GM12801 (cell line): ENCODE data around the gene ESPNL.

Source experiments
- TF ChIP-seq, protein P1 (sequence below): IDR thresholded peaks from one replicate; pipeline ENCODE4 v1.5.1; 2011; ENCODE audit warnings: control low read depth; ENCODE audit not compliant: insufficient read length; ENCODE audit errors: extremely low read depth

The ESPNL gene

DNA sequence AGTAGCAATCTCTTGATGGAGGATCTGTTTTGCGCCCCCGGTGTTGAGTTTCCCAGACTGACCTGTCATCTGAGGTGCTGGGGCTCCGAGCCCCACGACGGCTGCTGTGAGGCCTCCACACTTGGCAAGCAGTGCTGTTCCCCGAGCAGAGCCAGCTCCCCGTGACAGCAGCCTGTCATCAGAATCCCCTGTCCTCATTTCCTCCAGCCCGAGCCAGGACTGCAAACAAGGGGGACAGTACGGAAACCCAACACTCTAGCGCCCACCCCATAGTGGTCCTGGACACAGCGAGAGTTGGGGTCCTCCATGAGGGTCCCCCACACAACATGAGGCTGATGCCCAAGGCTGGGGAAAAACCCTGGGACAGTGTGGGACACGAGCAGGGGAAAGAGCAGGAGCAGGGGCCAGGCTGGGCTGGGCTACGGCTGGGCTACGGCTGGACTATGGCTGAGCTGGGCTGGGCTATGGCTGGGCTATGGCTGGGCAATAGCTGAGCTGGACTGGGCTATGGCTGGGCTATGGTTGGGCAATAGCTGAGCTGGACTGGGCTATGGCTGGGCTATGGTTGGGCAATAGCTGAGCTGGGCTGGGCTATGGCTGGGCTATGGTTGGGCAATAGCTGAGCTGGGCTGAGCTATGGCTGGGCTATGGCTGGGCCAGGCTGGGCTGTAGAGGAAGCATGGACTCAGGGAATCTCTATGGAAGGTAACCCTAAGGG lies 36.8 kb downstream of the ESPNL start:
- TF ChIP-seq, protein P1, sequence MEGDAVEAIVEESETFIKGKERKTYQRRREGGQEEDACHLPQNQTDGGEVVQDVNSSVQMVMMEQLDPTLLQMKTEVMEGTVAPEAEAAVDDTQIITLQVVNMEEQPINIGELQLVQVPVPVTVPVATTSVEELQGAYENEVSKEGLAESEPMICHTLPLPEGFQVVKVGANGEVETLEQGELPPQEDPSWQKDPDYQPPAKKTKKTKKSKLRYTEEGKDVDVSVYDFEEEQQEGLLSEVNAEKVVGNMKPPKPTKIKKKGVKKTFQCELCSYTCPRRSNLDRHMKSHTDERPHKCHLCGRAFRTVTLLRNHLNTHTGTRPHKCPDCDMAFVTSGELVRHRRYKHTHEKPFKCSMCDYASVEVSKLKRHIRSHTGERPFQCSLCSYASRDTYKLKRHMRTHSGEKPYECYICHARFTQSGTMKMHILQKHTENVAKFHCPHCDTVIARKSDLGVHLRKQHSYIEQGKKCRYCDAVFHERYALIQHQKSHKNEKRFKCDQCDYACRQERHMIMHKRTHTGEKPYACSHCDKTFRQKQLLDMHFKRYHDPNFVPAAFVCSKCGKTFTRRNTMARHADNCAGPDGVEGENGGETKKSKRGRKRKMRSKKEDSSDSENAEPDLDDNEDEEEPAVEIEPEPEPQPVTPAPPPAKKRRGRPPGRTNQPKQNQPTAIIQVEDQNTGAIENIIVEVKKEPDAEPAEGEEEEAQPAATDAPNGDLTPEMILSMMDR, result no peak

DNA sequence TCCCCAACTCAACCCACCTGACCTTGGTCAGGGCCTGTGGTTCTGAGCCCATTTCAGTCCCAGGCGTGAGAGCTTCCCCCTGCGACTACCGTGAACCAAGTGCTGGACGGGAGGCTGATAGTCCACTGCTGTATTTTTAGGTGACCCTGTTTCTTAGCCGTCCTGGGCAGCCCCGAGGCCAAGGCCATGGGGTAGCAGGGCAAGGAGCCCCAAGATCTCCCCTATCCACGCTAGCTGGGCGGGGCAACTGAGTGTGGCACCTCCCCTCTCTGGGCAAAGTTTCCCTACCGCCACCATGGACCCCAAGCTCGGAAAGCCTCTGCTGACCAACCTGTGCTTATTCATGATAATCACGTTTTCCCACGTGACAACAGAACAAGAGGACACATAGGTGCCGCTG lies 37.7 kb downstream of the ESPNL start:
- TF ChIP-seq, protein P1, result no peak

DNA sequence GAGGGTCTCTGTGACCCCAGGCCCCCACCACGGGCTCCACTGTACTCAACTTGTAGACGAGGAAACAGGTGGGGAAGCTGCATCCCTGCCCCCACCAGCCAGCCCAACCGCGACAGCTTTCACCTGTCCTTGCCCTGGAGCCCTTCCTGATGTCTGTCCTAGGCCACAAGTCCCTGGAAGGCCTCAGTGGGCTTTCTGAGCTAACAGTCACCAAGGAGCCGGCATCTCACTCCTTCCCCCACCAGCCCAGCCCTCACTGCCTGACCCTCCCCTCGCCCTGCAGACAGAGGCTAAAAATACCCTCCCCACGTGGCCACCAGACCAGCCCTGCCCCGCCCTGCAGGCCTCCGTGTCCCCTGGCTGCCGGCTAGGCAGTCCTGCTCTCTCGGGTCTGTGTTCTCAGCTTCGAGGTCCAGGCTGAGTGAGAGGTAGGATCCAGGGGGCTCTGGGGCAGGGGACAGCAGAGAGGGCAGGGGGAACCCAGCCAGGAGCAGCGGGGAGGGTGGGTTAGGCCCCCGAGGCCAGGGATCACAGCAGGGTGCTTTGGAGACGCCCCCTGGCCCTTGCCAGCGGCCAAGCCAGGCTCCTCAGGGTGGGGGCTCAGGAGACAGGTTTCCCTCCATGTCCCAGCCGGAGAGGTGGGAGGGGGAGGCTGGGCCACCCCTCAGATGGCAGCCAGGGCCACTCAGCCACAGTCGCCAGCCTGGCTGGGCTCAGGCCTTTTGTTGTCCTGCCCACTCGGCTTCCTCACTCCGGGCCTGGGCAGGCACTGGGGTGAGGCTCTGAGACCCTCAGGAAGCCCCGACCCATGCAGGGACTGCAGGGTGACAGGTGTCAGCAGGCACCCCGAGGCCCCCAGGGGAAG lies 38.4 kb downstream of the ESPNL start, which contains the start of gene KLHL30:
Gene KLHL30, plus strand, starts transcription at position 338 of the 865 bp plus-strand sequence. CDS start 2,087 bp downstream, outside the sequence.
- TF ChIP-seq, protein P1, result no peak

DNA sequence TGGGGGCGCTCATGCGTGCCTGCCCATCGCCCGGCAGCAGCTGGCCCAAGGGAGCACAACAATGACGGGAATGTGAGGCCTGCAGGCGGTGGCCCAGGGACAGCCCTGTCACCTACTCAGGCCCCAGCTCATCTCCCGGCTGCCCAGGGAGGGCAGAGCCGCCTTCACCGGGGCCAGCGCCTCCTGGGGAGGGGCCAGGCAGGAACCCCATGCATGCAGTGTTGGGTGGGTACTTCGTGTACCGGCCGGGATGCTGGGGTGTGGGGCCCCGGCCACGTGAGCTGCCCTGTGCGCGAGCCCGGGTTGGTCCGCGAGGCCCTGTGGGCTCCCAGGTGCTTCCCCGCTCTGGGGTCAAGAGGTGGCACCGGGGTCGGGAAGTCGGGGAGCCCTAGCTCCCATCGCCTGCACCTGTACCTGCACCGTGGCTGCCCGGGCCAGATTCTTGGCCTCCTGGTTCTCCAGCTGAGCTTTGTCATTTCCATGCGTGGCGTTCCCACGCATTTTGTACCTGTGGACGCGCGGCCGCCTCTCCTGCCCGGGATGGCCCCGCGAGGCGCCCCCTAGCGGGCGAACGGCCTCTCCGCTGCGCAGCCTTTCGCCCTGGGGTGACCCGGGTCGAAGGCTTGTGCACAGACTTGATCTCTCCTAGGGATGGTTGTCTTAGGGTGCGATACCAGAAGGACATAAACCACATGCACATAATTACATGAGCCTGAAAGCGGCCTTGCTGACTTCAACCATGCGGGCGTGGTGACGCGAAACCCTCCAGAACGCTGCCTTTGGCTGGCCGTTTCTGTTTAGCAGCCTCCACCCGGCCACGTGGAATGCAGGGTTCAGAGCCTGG lies 39.3 kb downstream of the ESPNL start:
- TF ChIP-seq, protein P1, result no peak

DNA sequence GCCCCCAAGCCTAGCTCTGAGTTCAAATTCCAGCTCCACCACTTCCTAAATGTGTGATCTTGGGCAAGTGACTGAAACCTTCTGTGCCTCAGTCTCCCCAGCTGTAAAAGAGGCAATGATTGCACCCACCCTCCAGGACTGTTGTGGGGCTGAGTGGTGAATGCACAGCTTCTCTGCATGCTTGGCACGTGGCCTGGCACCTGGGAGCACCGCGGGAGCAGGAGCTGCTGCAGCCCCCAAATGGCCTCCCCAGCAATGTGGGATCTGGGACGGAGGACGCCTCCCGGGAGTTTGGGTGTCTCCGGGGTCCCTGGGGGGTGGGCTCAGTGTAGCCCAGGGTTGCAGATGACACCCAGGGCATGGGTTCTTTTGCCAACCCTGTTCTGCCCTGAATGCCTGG lies 39.9 kb downstream of the ESPNL start:
- TF ChIP-seq, protein P1, result no peak

DNA sequence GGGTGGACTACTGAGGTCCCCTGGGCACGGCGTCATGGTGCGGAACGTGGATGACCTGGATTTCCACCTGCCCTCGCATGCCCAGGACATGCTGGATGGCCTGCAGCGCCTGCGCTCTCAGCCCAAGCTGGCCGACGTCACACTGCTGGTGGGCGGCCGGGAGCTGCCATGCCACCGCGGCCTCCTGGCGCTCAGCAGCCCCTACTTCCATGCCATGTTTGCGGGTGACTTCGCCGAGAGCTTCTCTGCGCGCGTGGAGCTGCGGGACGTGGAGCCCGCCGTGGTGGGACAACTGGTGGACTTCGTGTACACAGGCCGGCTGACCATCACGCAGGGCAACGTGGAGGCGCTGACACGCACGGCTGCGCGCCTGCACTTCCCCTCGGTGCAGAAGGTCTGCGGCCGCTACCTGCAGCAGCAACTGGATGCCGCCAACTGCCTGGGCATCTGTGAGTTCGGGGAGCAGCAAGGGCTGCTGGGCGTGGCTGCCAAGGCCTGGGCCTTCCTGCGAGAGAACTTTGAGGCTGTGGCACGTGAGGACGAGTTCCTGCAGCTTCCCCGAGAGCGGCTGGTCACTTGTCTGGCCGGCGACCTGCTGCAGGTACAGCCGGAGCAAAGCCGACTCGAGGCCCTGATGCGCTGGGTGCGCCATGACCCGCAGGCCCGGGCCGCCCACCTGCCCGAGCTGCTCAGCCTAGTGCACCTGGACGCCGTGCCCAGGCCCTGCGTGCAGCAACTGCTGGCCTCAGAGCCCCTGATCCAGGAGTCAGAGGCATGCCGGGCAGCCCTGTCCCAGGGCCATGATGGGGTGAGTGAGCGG lies 40.8 kb downstream of the ESPNL start:
- TF ChIP-seq, protein P1, result no peak
